HCT116 (cell line): ENCODE measurements around the gene PLEKHA4. TPM values are rescaled to one million over a fixed set of nuclear protein-coding genes. Genes with fewer than 3 reads are reported as not detected.
"Not testable (repeated sequence)": the region's sequence is repeated elsewhere in the genome, so short reads cannot be mapped to it uniquely, and the experiment has no call there.

ENCODE experiments used
- ATAC-seq: fragments of 200-7000 bp; cut with Tn5 transposase; 2 replicates; pipeline ENCODE4 v1.9.1; 2020; ENCODE audit warnings: mild to moderate bottlenecking, moderate library complexity
- BruUV-seq: library from RNA; stranded (reverse); fragments of 400-500 nt; replicated peaks from 2 replicates; lab custom pipeline; 2021; lab: Mats Ljungman, UMichigan
- CTCF ChIA-PET: fragments of 300-600 bp; sonication (Branson Sonifier 250); formaldehyde crosslinking; loops from one replicate; lab custom pipeline; 2021; ENCODE audit warnings: antibody characterized with exemption; lab: Charles Lee
- POLR2A ChIA-PET: fragments of 300-600, 350-600 bp; sonication (Branson Sonifier 250); formaldehyde crosslinking; loops from one replicate; lab custom pipeline; 2021; ENCODE audit warnings: antibody characterized with exemption; lab: Charles Lee
- RAD21 ChIA-PET, 2 experiments: fragments of 300-600 bp; sonication (Branson Sonifier 250); formaldehyde crosslinking; loops; one replicate each; lab custom pipeline; 2023; ENCODE audit warnings: low total read pairs in 2 of 2; ENCODE audit not compliant: uncharacterized antibody in 2 of 2, unreplicated experiment in 2 of 2, low non-redundant PET in 1 of 2; lab: Charles Lee
- DNase-seq: peaks from one replicate; pipeline ENCODE4 v3.0.0-alpha.2; 2010; ENCODE audit warnings: low read depth, low spot score
- H2AFZ ChIP-seq: fragments of 200-600 bp; shearing (Covaris generic), sonication (generic); 2 replicates; pipeline ENCODE4 v1.6.1; 2017; ENCODE audit warnings: low read depth, mixed run types, mixed read lengths, antibody characterized with exemption, low read length; ENCODE audit not compliant: poor library complexity, severe bottlenecking
- H3K27ac ChIP-seq: 2 replicates; pipeline ENCODE4 v1.5.1; 2012; ENCODE audit warnings: low read depth, low read length
- H3K27me3 ChIP-seq: fragments of 200-600 bp; sonication (generic); 2 replicates; pipeline ENCODE4 v1.6.1; 2016; ENCODE audit warnings: mixed run types, low read length, mixed read lengths; ENCODE audit not compliant: insufficient read depth
- H3K36me3 ChIP-seq, 2 experiments: fragments of 200-500 bp in 1 of 2; fragments of 200-600 bp in 1 of 2; sonication (Bioruptor generic) in 1 of 2; sonication (generic) in 1 of 2; 2 replicates each; pipeline versions ENCODE4 v1.5.1 to v1.6.1; 2014 to 2016; ENCODE audit warnings: low read length in 2 of 2, inconsistent platforms in 1 of 2, mixed read lengths in 1 of 2, mixed run types in 1 of 2; ENCODE audit not compliant: insufficient read depth in 2 of 2, control insufficient read depth in 1 of 2
- H3K4me1 ChIP-seq, 2 experiments: fragments of 200-600 bp in 1 of 2; sonication (generic) in 1 of 2; 2 replicates each; pipeline versions ENCODE4 v1.5.1 to v1.6.1; 2012 to 2017; ENCODE audit warnings: low read length in 2 of 2, inconsistent platforms in 1 of 2, mild to moderate bottlenecking in 1 of 2, mixed read lengths in 1 of 2, mixed run types in 1 of 2, moderate library complexity in 1 of 2; ENCODE audit not compliant: insufficient read depth in 2 of 2, control insufficient read depth in 1 of 2
- H3K4me2 ChIP-seq: fragments of 200-600 bp; sonication (generic); 2 replicates; pipeline ENCODE4 v1.6.1; 2017; ENCODE audit warnings: mixed run types, low read length, mixed read lengths
- H3K4me3 ChIP-seq, 2 experiments: fragments of 200-600 bp in 1 of 2; sonication (generic) in 1 of 2; replicated peaks in 1 of 2; 2 replicates each; pipeline ENCODE4 v1.5.1; 2011 to 2016; ENCODE audit warnings: low read length in 2 of 2, control low read depth in 1 of 2, low read depth in 1 of 2, mild to moderate bottlenecking in 1 of 2, mixed read lengths in 1 of 2, mixed run types in 1 of 2
- H3K79me2 ChIP-seq: fragments of 200-600 bp; sonication (generic); 2 replicates; pipeline ENCODE4 v1.6.1; 2017; ENCODE audit warnings: mild to moderate bottlenecking, mixed run types, low read length, moderate library complexity, mixed read lengths; ENCODE audit not compliant: insufficient read depth
- H3K9ac ChIP-seq: fragments of 200-600 bp; sonication (generic); 2 replicates; pipeline ENCODE4 v1.6.1; 2016; ENCODE audit warnings: low read length, mixed read lengths
- H3K9me2 ChIP-seq: fragments of 200-600 bp; sonication (generic), shearing (Covaris generic); 2 replicates; pipeline ENCODE4 v1.6.1; 2017; ENCODE audit warnings: mixed run types, mild to moderate bottlenecking, moderate library complexity; ENCODE audit not compliant: insufficient read depth
- H3K9me3 ChIP-seq, 2 experiments: fragments of 200-500 bp in 1 of 2; fragments of 200-600 bp in 1 of 2; sonication (Bioruptor generic) in 1 of 2; sonication (generic) in 1 of 2; 2 replicates each; pipeline ENCODE4 v1.6.1; 2014 to 2017; ENCODE audit warnings: low read length in 2 of 2, mixed read lengths in 2 of 2, inconsistent platforms in 1 of 2, low read depth in 1 of 2, mild to moderate bottlenecking in 1 of 2, mixed run types in 1 of 2, moderate library complexity in 1 of 2; ENCODE audit not compliant: control insufficient read depth in 1 of 2, insufficient read depth in 1 of 2
- H4K20me1 ChIP-seq: fragments of 200-600 bp; sonication (generic), shearing (Covaris generic); 2 replicates; pipeline ENCODE4 v1.6.1; 2017; ENCODE audit warnings: mixed run types, mild to moderate bottlenecking, moderate library complexity; ENCODE audit not compliant: insufficient read depth
- CEBPB ChIP-seq: IDR thresholded peaks from 2 replicates; pipeline ENCODE4 v1.6.1; 2012; ENCODE audit warnings: low read depth
- ELF1 ChIP-seq: IDR thresholded peaks from 2 replicates; pipeline ENCODE4 v1.6.1; 2012; ENCODE audit warnings: low read depth, borderline replicate concordance
- EZH2 ChIP-seq: fragments of 200-600 bp; sonication (generic); IDR thresholded peaks from 2 replicates; pipeline ENCODE4 v1.6.1; 2017; ENCODE audit warnings: antibody characterized with exemption, mixed run types
- POLR2A ChIP-seq: IDR thresholded peaks from 2 replicates; pipeline ENCODE4 v1.7.0; 2011; ENCODE audit warnings: borderline replicate concordance; ENCODE audit not compliant: insufficient read depth, insufficient read length; ENCODE audit errors: extremely low read depth
- RAD21 ChIP-seq: IDR thresholded peaks from 2 replicates; pipeline ENCODE4 v1.6.1; 2012; ENCODE audit warnings: low read depth, mild to moderate bottlenecking
- SP1 ChIP-seq: IDR thresholded peaks from 2 replicates; pipeline ENCODE4 v1.6.1; 2012; ENCODE audit warnings: low read depth
- TCF7L2 ChIP-seq: IDR thresholded peaks from 2 replicates; pipeline ENCODE4 v1.7.0; 2011; ENCODE audit warnings: borderline replicate concordance, inconsistent platforms; ENCODE audit not compliant: insufficient read depth, insufficient read length; ENCODE audit errors: extremely low read depth
- ZFX ChIP-seq: fragments of 450-650 bp; IDR thresholded peaks from 2 replicates; pipeline ENCODE4 v1.6.1; 2017
- ZNF274 ChIP-seq: fragments of 200-500 bp; sonication (Bioruptor generic); IDR thresholded peaks from 2 replicates; pipeline ENCODE4 v1.6.1; 2014; ENCODE audit warnings: mild to moderate bottlenecking, low read depth, low read length, inconsistent platforms
- intact Hi-C: fragments of 100-400 bp; cut with micrococcal nuclease; formaldehyde crosslinking; loops from 2 replicates; pipeline ENCODE4 v1.10.0; 2022
- total RNA-seq: library from RNA; stranded (reverse); gene quantifications from one replicate; pipeline ENCODE4 v1.2.1, GENCODE V29; 2021; ENCODE audit not compliant: unreplicated experiment
- TF ChIP-seq, protein P1 (sequence below), 3 experiments: fragments of 200-600 bp in 1 of 3; sonication (generic) in 1 of 3; IDR thresholded peaks in 2 of 3; conservative IDR thresholded peaks in 1 of 3; 2 replicates each; pipeline ENCODE4 v1.5.1; 2012 to 2017; ENCODE audit warnings: low read depth in 2 of 3, low read length in 2 of 3, antibody characterized with exemption in 1 of 3, borderline replicate concordance in 1 of 3, control low read depth in 1 of 3, mild to moderate bottlenecking in 1 of 3, mixed read lengths in 1 of 3, mixed run types in 1 of 3, moderate library complexity in 1 of 3; ENCODE audit not compliant: insufficient read depth in 1 of 3
- TF ChIP-seq, protein P2 (sequence below): IDR thresholded peaks from 2 replicates; pipeline ENCODE4 v1.6.1; 2011; ENCODE audit warnings: mild to moderate bottlenecking, low read length, moderate library complexity; ENCODE audit not compliant: insufficient replicate concordance; ENCODE audit errors: extremely low read depth

Gene PLEKHA4
- total RNA-seq, 1 experiment from 2014 or later: 20.4 TPM

DNA sequence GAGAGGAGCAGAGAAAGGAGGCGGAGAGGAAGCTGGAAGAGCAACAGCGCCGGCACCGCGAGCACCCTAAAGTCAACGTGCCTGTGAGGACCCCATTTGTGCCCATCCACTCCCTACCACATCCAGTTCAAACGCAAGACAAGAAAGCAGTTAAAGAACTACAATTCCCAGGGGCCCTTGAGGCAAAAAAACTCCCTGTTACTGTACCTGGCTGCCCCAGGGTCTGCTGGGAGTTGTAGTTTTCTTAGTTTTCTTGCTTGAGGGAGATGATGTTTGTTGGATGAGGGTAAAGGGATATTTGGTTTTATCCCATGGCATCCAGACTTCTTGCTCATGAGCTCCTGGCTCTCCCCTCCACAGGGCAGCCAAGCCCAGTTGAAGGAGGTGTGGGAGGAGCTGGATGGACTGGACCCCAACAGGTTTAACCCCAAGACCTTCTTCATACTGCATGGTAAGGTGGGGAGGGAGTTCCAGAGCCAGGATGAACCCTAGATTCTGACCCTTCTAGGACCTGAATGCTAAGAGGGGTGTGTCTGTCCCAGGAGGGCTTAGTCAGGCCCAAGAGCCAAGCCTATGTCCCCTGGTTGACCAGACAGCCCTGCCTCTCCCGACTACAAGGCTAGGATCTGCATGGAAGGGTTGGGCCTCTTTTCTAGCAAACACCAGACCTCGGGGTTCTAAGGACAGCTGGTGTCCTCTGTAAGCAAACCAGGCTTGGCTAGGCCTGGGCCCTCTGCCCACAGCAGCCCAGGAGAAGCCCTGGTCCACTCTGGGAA, 44.9 kb upstream of the PLEKHA4 start (continued):
- TF ChIP-seq EZH2 (no peak), SP1 (no peak), ZFX (no peak), ZNF274 (no peak)
- TF ChIP-seq, protein P1, sequence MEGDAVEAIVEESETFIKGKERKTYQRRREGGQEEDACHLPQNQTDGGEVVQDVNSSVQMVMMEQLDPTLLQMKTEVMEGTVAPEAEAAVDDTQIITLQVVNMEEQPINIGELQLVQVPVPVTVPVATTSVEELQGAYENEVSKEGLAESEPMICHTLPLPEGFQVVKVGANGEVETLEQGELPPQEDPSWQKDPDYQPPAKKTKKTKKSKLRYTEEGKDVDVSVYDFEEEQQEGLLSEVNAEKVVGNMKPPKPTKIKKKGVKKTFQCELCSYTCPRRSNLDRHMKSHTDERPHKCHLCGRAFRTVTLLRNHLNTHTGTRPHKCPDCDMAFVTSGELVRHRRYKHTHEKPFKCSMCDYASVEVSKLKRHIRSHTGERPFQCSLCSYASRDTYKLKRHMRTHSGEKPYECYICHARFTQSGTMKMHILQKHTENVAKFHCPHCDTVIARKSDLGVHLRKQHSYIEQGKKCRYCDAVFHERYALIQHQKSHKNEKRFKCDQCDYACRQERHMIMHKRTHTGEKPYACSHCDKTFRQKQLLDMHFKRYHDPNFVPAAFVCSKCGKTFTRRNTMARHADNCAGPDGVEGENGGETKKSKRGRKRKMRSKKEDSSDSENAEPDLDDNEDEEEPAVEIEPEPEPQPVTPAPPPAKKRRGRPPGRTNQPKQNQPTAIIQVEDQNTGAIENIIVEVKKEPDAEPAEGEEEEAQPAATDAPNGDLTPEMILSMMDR (IDR thresholded peaks at IDR 0.05 in 2 of 3, conservative IDR thresholded peaks at IDR 0.05 in 1 of 3; ENCODE audit: borderline replicate concordance in 1 of 3, insufficient read depth in 1 of 3, low read depth in 2 of 3, low read length in 2 of 3): no peak
- TF ChIP-seq, protein P2, sequence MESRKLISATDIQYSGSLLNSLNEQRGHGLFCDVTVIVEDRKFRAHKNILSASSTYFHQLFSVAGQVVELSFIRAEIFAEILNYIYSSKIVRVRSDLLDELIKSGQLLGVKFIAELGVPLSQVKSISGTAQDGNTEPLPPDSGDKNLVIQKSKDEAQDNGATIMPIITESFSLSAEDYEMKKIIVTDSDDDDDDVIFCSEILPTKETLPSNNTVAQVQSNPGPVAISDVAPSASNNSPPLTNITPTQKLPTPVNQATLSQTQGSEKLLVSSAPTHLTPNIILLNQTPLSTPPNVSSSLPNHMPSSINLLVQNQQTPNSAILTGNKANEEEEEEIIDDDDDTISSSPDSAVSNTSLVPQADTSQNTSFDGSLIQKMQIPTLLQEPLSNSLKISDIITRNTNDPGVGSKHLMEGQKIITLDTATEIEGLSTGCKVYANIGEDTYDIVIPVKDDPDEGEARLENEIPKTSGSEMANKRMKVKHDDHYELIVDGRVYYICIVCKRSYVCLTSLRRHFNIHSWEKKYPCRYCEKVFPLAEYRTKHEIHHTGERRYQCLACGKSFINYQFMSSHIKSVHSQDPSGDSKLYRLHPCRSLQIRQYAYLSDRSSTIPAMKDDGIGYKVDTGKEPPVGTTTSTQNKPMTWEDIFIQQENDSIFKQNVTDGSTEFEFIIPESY: no peak

DNA sequence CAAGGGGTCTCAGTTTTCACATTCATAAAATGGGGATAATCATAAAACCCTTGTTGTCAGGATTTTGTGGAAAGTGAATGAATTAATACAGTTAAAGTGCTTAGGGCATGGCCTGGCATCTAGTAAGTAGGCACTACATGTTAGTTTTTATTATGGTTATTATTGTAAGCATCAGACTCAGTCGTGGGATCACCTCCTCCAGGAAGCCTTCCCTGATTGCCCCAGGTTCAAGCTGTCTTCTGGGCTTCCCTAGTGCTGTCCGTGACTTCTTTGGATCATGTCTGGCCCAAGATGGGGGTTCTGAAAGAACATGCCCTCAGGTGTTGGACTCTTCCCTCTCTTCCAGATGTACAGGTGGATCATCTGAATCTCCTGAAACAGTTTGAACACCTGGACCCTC, 42.4 kb upstream of the PLEKHA4 start:
- BruUV-seq: no TSS peak
- Histone ChIP-seq H3K9me2 (no peaks in the 10 kb centered on the region), H3K27ac (no peak overlapping the region), H4K20me1 (no peaks in the 10 kb centered on the region), H3K27me3 (no peaks in the 10 kb centered on the region), H3K4me3 (no peak overlapping the region), H3K4me2 (no peak overlapping the region), H3K9me3 (no peaks in the 10 kb centered on the region), H3K4me1 (no peaks in the 10 kb centered on the region), H3K36me3 (peaks cover 7 to 18% of the 10 kb centered on the region in 2 experiments), H3K9ac (no peak overlapping the region), H2AFZ (no peak overlapping the region), H3K79me2 (no peaks in the 10 kb centered on the region)
- RAD21 ChIA-PET: no interaction called here
- DNase-seq (no peak), ATAC-seq (no peak)
- TF ChIP-seq POLR2A: no peak
- TF ChIP-seq TCF7L2: no peak
- no peak for TF ChIP-seq ELF1
- TF ChIP-seq RAD21: no peak
- TF ChIP-seq CEBPB: no peak
- CTCF ChIA-PET: no interaction called here
- POLR2A ChIA-PET: no interaction called here
- intact Hi-C loops: no loop called here

DNA sequence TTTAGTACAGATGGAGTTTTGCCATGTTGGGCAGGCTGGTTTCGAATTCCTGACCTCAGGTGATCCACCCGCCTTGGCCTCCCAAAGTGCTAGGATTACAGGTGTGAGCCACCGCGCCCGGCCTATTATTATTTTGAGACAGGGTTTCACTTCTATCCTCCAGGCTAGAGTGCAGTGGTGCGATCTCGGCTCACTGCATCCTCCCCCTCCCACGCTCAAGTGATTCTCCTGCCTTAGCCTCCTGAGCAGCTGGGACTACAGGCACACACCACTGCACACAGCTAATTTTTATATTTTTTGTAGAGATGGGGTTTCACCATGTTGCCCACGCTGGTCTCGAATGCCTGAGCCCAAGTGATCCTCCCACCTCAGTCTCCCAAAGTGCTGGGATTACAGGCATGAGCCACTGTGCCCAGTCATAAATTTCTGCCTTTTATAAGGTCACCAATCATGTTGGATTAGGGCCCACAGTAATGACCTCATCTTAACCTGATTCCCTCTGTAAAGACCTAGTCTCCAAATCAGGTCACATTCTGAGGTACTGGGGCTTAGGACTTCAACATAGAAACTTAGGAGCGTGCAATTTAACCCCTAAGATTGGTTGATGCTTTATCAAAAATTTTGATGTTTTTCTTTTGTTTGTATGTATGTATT, 41.1 kb upstream of the PLEKHA4 start:
- H3K9me2 ChIP-seq, H3K9me3 ChIP-seq, H3K4me2 ChIP-seq, H3K4me1 ChIP-seq, ATAC-seq, BruUV-seq, intact Hi-C loops, POLR2A ChIA-PET, H2AFZ ChIP-seq, H3K79me2 ChIP-seq, CTCF ChIA-PET, H3K27ac ChIP-seq, H4K20me1 ChIP-seq, H3K9ac ChIP-seq, H3K27me3 ChIP-seq, DNase-seq, H3K4me3 ChIP-seq, RAD21 ChIA-PET: not testable (repeated sequence)
- H3K36me3 ChIP-seq: peaks cover 10 to 18% of the 10 kb centered on the region in 2 experiments
